ENCODE data around the gene SRRD. TPM values are rescaled to one million over a fixed set of nuclear protein-coding genes. Genes with fewer than 3 reads are reported as not detected.

Gene SRRD
- total and polyA plus RNA-seq, 8 donors, result 4.0 to 64.2 (median 10.0) TPM

DNA sequence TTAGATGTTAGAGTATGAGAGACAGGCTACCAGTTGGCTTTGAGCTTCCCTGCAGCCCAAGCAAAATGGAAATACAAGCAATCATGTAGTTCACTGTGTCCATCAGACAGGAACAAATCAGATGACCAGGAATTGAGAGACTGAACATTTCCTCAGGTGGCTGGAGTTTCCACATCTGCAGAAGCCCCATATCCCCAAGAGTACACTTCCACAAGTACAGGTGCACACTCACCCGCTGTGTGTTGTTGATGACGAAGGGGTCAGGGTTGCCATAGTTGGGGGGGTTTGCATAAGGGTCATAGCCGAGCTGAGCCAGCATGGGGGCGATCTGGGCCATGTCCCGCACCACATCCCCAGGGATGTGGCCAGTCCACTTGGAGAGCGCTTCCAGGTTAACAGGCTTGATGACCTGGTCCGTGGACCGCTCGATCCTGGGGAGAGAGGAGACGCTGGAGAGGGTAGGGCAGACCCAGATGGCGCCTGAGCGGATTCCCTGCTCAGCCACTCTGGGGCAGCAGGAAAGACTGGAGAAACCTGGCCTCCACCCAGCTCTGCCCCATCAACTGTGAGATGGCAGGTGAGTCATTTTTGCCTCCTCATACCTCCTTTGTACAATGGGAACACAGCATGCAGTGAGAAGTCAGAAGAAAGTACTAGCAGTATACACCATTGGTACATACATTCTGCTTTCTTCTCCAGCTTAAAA lies 52.5 kb downstream of the SRRD start:
- no peak overlapping the region for H3K27ac ChIP-seq
- DNase-seq, result no peak
- no peaks in the 10 kb centered on the region for H3K27me3 ChIP-seq
- intact Hi-C loops (cut with DNase I; ENCODE audit: low total_unique reads), result no loop called here
- WGBS, 5 donors, result 91 to 97% (median 95%) methylated on average over 11 to 12 of the region's 12 CpGs
- H3K4me3 ChIP-seq, result no peak overlapping the region
- TF ChIP-seq POLR2A (IDR thresholded peaks at IDR 0.05) (no peak), POLR2AphosphoS5 (IDR thresholded peaks at IDR 0.05) (no peak), EP300 (IDR thresholded peaks at IDR 0.05) (no peak)
- TF ChIP-seq, protein P1, sequence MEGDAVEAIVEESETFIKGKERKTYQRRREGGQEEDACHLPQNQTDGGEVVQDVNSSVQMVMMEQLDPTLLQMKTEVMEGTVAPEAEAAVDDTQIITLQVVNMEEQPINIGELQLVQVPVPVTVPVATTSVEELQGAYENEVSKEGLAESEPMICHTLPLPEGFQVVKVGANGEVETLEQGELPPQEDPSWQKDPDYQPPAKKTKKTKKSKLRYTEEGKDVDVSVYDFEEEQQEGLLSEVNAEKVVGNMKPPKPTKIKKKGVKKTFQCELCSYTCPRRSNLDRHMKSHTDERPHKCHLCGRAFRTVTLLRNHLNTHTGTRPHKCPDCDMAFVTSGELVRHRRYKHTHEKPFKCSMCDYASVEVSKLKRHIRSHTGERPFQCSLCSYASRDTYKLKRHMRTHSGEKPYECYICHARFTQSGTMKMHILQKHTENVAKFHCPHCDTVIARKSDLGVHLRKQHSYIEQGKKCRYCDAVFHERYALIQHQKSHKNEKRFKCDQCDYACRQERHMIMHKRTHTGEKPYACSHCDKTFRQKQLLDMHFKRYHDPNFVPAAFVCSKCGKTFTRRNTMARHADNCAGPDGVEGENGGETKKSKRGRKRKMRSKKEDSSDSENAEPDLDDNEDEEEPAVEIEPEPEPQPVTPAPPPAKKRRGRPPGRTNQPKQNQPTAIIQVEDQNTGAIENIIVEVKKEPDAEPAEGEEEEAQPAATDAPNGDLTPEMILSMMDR (IDR thresholded peaks at IDR 0.05), result no peak
- H3K4me1 ChIP-seq, result no peaks in the 10 kb centered on the region
- H3K9me3 ChIP-seq, result no peaks in the 10 kb centered on the region
- peaks cover 11 to 63% (median 57%) of the 10 kb centered on the region in 4 donors for H3K36me3 ChIP-seq

DNA sequence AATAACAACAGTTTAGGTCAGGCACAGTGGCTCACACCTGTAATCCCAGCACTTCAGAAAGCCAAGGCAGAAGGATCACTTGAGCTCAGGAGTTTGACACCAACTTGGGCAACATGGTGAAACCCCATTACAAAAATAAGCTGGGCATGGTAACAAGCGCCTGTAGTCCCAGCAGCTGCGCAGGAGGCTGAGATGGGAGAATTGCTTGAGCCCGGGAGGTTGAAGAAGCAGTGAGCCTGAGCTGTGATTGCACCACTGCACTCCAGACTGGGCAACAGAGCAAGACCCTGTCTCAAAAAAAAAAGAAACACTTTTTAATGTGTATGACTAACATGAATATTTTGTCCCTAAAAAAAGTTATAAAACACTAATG lies 53.1 kb downstream of the SRRD start:
- no peak for DNase-seq
- intact Hi-C loops (cut with DNase I; ENCODE audit: low total_unique reads), result no loop called here
- Histone ChIP-seq H3K27ac (no peak overlapping the region), H3K4me1 (no peaks in the 10 kb centered on the region), H3K27me3 (no peaks in the 10 kb centered on the region), H3K36me3 (peaks cover 6 to 62% (median 55%) of the 10 kb centered on the region in 4 donors), H3K4me3 (no peak overlapping the region), H3K9me3 (no peaks in the 10 kb centered on the region)
- TF ChIP-seq POLR2AphosphoS5 (IDR thresholded peaks at IDR 0.05) (no peak), POLR2A (IDR thresholded peaks at IDR 0.05) (no peak), EP300 (IDR thresholded peaks at IDR 0.05) (no peak)
- TF ChIP-seq, protein P1 (IDR thresholded peaks at IDR 0.05), result no peak
- 87 to 99% (median 93%) methylated on average over 3 of the region's 3 CpGs for WGBS, 5 donors

DNA sequence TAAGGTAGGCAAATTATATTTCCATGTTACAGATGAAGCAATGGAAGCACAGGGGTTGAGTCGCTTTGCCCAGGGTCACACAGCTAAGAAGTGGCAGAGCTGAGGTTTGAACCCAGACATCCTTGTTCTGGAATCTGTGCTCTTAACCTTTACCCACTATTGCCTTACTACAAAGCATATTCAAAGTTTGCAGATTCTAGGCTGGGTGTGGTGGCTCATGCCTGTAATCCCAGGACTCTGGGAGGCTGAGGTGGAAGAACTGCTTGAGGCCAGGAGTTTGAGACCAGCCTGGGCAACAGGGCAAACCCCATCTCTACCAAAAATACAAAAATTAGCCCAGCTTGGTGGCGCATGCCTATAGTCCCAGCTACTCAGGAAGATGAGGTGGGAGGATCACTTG lies 56.4 kb downstream of the SRRD start:
- intact Hi-C loops (cut with DNase I; ENCODE audit: low total_unique reads), result no loop called here
- H3K4me3 ChIP-seq, result no peak overlapping the region
- H3K27me3 ChIP-seq, result no peaks in the 10 kb centered on the region
- H3K27ac ChIP-seq, result no peak overlapping the region
- H3K9me3 ChIP-seq, result no peaks in the 10 kb centered on the region
- TF ChIP-seq, protein P1 (IDR thresholded peaks at IDR 0.05), result no peak
- no peak for TF ChIP-seq EP300 (IDR thresholded peaks at IDR 0.05)
- no peak for TF ChIP-seq POLR2AphosphoS5 (IDR thresholded peaks at IDR 0.05)
- no peak for TF ChIP-seq POLR2A (IDR thresholded peaks at IDR 0.05)
- DNase-seq, result no peak
- no peaks in the 10 kb centered on the region for H3K4me1 ChIP-seq
- WGBS, 5 donors, result 92 to 100% (median 97%) methylated on average over 2 of the region's 2 CpGs
- H3K36me3 ChIP-seq, result peaks cover 0 to 55% (median 46%) of the 10 kb centered on the region in 4 donors

DNA sequence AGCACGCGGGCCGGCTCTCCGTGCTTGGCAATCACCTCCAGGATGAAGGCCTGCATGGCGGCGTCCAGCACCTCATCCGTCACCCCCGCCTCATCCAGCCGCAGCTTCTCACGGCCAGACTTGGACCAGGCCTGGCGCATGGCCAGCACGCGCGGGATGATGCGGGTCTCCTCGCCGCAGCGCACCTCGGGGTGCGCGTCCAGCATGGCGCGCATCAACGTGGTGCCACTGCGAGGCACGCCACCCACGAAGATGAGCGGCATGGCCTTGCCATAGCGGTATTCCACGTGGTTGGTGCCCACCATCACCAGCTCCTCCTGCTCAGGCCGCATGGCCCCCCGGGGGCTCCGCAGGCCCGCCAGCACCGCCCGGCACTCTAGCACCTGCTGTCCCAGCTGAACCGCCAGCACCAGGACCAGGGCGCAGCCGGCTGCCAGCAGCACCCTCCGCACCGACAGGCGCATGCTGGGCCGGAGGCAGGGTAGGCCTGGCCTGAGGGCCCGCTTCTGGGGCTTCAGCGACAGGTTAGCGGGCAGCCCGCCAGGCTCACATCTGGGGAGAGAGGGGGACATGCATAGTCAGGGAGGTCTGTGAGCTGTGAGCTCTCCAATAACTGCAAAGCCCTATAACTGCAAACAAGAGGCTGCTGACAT lies 57.6 kb downstream of the SRRD start:
- Histone ChIP-seq H3K9me3 (no peaks in the 10 kb centered on the region), H3K36me3 (peaks cover 0 to 46% (median 42%) of the 10 kb centered on the region in 4 donors), H3K4me1 (no peaks in the 10 kb centered on the region), H3K4me3 (no peak overlapping the region), H3K27me3 (no peaks in the 10 kb centered on the region), H3K27ac (no peak overlapping the region)
- 92 to 98% (median 93%) methylated on average over 10 to 47 of the region's 47 CpGs for WGBS, 5 donors
- DNase-seq, result no peak
- intact Hi-C loops (cut with DNase I; ENCODE audit: low total_unique reads), result no loop called here
- TF ChIP-seq POLR2A (IDR thresholded peaks at IDR 0.05), result no peak

DNA sequence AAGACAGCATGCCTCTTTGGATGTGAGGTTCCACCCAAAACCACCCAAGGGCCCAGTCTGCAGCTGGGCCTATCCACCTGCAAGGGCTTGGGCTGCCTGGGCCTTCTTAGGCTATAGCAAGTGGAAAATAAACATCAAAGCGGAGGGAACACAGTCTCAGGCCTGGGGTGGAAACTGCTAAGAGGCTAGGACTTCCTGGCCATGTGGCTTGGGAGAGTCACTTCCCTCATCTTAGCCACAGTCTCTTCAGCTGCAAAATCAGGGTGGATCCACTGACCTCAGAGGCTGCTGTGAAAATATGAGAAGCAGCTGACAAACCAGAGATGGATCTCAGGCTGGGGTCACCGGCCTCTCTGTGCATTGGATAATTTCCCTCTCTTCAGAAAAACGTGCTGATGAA lies 59.2 kb downstream of the SRRD start:
- intact Hi-C loops (cut with DNase I; ENCODE audit: low total_unique reads), result no loop called here
- Histone ChIP-seq H3K27ac (no peak overlapping the region), H3K27me3 (no peaks in the 10 kb centered on the region), H3K36me3 (peaks cover 0 to 45% (median 33%) of the 10 kb centered on the region in 4 donors), H3K9me3 (no peaks in the 10 kb centered on the region), H3K4me3 (no peak overlapping the region), H3K4me1 (peaks cover 0 to 8% (median 0%) of the 10 kb centered on the region in 4 donors)
- TF ChIP-seq POLR2AphosphoS5 (IDR thresholded peaks at IDR 0.05), result no peak
- TF ChIP-seq POLR2A (IDR thresholded peaks at IDR 0.05), result no peak
- TF ChIP-seq, protein P1 (IDR thresholded peaks at IDR 0.05), result no peak
- no peak for TF ChIP-seq EP300 (IDR thresholded peaks at IDR 0.05)
- 53 to 87% (median 68%) methylated on average over 3 of the region's 3 CpGs for WGBS, 5 donors
- DNase-seq, result peak in 1 of 2 donors; percentile 32

Data from stomach (tissue), 9 donors.